GM23248 (cell line): Measurements from ENCODE around the gene LPCAT2. TPM values are rescaled to one million over a fixed set of nuclear protein-coding genes. Genes with fewer than 3 reads are reported as not detected.

Source experiments
- DNase-seq: peaks from one replicate; pipeline ENCODE4 v3.0.0-alpha.2; 2015
- H2AFZ ChIP-seq: fragments of 200-600 bp; sonication (generic); 2 replicates; pipeline ENCODE4 v1.6.1; 2016; ENCODE audit warnings: antibody characterized with exemption
- H3F3A ChIP-seq: fragments of 200-600 bp; sonication (generic); 2 replicates; pipeline ENCODE4 v1.6.1; 2016; ENCODE audit warnings: mild to moderate bottlenecking, antibody characterized with exemption, mixed run types; ENCODE audit not compliant: insufficient read depth
- H3K27ac ChIP-seq: fragments of 200-600 bp; sonication (generic); 2 replicates; pipeline ENCODE4 v1.5.1; 2016; ENCODE audit warnings: mild to moderate bottlenecking
- H3K27me3 ChIP-seq: fragments of 200-600 bp; sonication (generic); replicated peaks from 2 replicates; pipeline ENCODE4 v1.6.1; 2016; ENCODE audit warnings: mild to moderate bottlenecking; ENCODE audit not compliant: insufficient read depth
- H3K36me3 ChIP-seq: fragments of 200-600 bp; sonication (generic); 2 replicates; pipeline ENCODE4 v1.6.1; 2016; ENCODE audit warnings: low read depth, mild to moderate bottlenecking
- H3K4me1 ChIP-seq: fragments of 200-600 bp; sonication (generic); 2 replicates; pipeline ENCODE4 v1.6.1; 2016; ENCODE audit warnings: mild to moderate bottlenecking; ENCODE audit not compliant: insufficient read depth
- H3K4me2 ChIP-seq: fragments of 200-600 bp; sonication (generic); one replicate; pipeline ENCODE4 v1.6.1; 2016; ENCODE audit warnings: mild to moderate bottlenecking; ENCODE audit not compliant: unreplicated experiment
- H3K4me3 ChIP-seq: fragments of 200-600 bp; sonication (generic); 2 replicates; pipeline ENCODE4 v1.5.1; 2016; ENCODE audit warnings: mild to moderate bottlenecking
- H3K79me2 ChIP-seq: fragments of 200-600 bp; sonication (generic); 2 replicates; pipeline ENCODE4 v1.6.1; 2016; ENCODE audit warnings: mild to moderate bottlenecking; ENCODE audit not compliant: insufficient read depth
- H3K9ac ChIP-seq: fragments of 200-600 bp; sonication (generic); 2 replicates; pipeline ENCODE4 v1.6.1; 2016; ENCODE audit warnings: mild to moderate bottlenecking
- H3K9me2 ChIP-seq: fragments of 200-600 bp; sonication (generic); 2 replicates; pipeline ENCODE4 v1.6.1; 2016; ENCODE audit warnings: mixed run types, mild to moderate bottlenecking, moderate library complexity; ENCODE audit not compliant: insufficient read depth
- H3K9me3 ChIP-seq: fragments of 200-600 bp; sonication (generic); one replicate; pipeline ENCODE4 v1.6.1; 2017; ENCODE audit warnings: low read depth
- H4K20me1 ChIP-seq: fragments of 200-600 bp; sonication (generic); 2 replicates; pipeline ENCODE4 v1.6.0; 2016; ENCODE audit not compliant: insufficient read depth
- EZH2 ChIP-seq: fragments of 200-600 bp; sonication (generic); IDR thresholded peaks from 2 replicates; pipeline ENCODE4 v1.6.1; 2018; ENCODE audit warnings: antibody characterized with exemption, mild to moderate bottlenecking; ENCODE audit not compliant: insufficient read depth, poor library complexity, severe bottlenecking
- EZH2phosphoT487 ChIP-seq: fragments of 200-600 bp; sonication (generic); IDR thresholded peaks from 2 replicates; pipeline ENCODE4 v1.6.1; 2018; ENCODE audit warnings: antibody characterized with exemption, moderate library complexity, mild to moderate bottlenecking, low read depth; ENCODE audit not compliant: insufficient read depth
- WGBS, 2 experiments: methylation state at CpG; one replicate each; pipeline ENCODE4 v1.1.6; 2015 to 2017; ENCODE audit warnings: low lambda C conversion rate in 2 of 2, low coverage in 1 of 2; ENCODE audit errors: missing lambda C conversion rate in 2 of 2; 5-methylcytosine and 5-hydroxymethylcytosine counted together
- in situ Hi-C: fragments of 300-500 bp; cut with MboI; formaldehyde crosslinking; loops from 2 replicates; pipeline ENCODE4 v1.15.0; 2020
- polyA plus RNA-seq: library from polyadenylated mRNA; unstranded; fragments of >200 nt; fragmentation: Nextera tagmentation; extraction: Ambion mirVana; gene quantifications from 2 replicates; pipeline ENCODE4 v1.2.1, GENCODE V29; 2016
- total RNA-seq: library from RNA; depleted of rRNA; stranded (reverse); fragments of >200 nt; shearing (Covaris generic); gene quantifications from 2 replicates; pipeline ENCODE4 v1.2.3, GENCODE V29; 2014

LPCAT2 gene
- total and polyA plus RNA-seq, 2 experiments from 2014 or later: 11.4 to 12.4 TPM

DNA sequence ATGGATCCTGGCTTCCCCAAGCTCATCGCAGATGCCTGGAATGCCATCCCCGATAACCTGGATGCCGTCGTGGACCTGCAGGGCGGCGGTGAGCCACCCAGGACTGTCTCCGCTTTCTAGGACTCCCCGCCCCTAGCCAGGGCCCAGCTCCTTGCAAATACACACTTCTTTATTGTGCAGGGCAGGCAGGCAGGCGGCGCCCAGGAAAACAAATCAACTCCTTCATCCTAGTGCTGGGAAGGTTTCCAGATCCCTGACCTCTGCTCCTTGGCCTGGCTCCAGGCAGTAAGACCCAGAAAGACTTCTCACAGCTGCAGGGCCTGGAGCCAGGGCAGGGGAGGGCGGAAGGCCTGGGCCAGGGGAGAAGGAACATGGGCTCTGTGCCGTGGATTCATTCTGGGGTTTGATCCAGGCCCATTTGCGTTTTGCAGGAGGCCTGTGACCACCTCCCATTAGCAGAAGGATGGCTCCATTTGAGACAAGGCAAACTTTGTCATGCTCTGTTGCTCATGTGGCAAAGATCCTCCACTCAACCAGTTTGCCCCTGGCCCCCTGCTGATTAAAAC, 6.0 kb upstream of the LPCAT2 start:
- no peak overlapping the region for H2AFZ ChIP-seq
- in situ Hi-C loops: no loop called here
- peak overlapping the region; percentile 26 for H3K4me2 ChIP-seq
- H3K27ac ChIP-seq: peak overlapping the region; percentile 96
- H4K20me1 ChIP-seq: no peaks in the 10 kb centered on the region
- H3K9me3 ChIP-seq: no peaks in the 10 kb centered on the region
- H3F3A ChIP-seq: peaks cover 86% of the 10 kb centered on the region
- no peak for TF ChIP-seq EZH2phosphoT487
- no peak for TF ChIP-seq EZH2
- peaks cover 76% of the 10 kb centered on the region for H3K36me3 ChIP-seq
- no peak overlapping the region for H3K4me3 ChIP-seq
- peak overlapping the region; percentile 50 for H3K9ac ChIP-seq
- peaks cover 50% of the 10 kb centered on the region for H3K4me1 ChIP-seq
- no peaks in the 10 kb centered on the region for H3K9me2 ChIP-seq
- 43 to 49% methylated on average over 13 of the region's 13 CpGs for WGBS, 2 experiments
- H3K27me3 ChIP-seq: no peaks in the 10 kb centered on the region
- peaks cover 14% of the 10 kb centered on the region; the same call in 1 of the 2 replicates for H3K79me2 ChIP-seq
- peak; percentile 40 for DNase-seq

GRCh38 chr16:55503726-55504550, 4.9 kb upstream of the LPCAT2 start:
- Histone ChIP-seq H3K9me2 (no peaks in the 10 kb centered on the region), H3K9me3 (no peaks in the 10 kb centered on the region), H3K27ac (0 out of 2 replicates have a peak overlapping the region, but pooled peaks have one; percentile 96), H3K27me3 (no peaks in the 10 kb centered on the region), H3K4me2 (no peak overlapping the region), H2AFZ (no peak overlapping the region), H3K9ac (0 out of 2 replicates have a peak overlapping the region, but pooled peaks have one; percentile 6), H3K79me2 (peaks cover 14% of the 10 kb centered on the region; the same call in 1 of the 2 replicates), H3F3A (peaks cover 82% of the 10 kb centered on the region), H3K4me1 (peaks cover 40% of the 10 kb centered on the region), H3K36me3 (peaks cover 72% of the 10 kb centered on the region), H3K4me3 (no peak overlapping the region), H4K20me1 (no peaks in the 10 kb centered on the region)
- 93 to 97% methylated on average over 8 of the region's 8 CpGs for WGBS, 2 experiments
- in situ Hi-C loops: no loop called here
- TF ChIP-seq EZH2phosphoT487 (no peak), EZH2 (no peak)
- no peak for DNase-seq

GRCh38 chr16:55505333-55506015, 3.4 kb upstream of the LPCAT2 start:
- no peak overlapping the region for H3K4me2 ChIP-seq
- H3K4me3 ChIP-seq: no peak overlapping the region
- 95 to 96% methylated on average over 10 of the region's 10 CpGs for WGBS, 2 experiments
- peaks cover 14% of the 10 kb centered on the region; the same call in 1 of the 2 replicates for H3K79me2 ChIP-seq
- no peak for TF ChIP-seq EZH2phosphoT487
- TF ChIP-seq EZH2: no peak
- H3K9ac ChIP-seq: no peak overlapping the region
- H4K20me1 ChIP-seq: no peaks in the 10 kb centered on the region
- in situ Hi-C loops: no loop called here
- peaks cover 72% of the 10 kb centered on the region for H3K36me3 ChIP-seq
- peaks cover 34% of the 10 kb centered on the region for H3K4me1 ChIP-seq
- H3K9me2 ChIP-seq: no peaks in the 10 kb centered on the region
- DNase-seq: no peak
- peaks cover 71% of the 10 kb centered on the region for H3F3A ChIP-seq
- no peak overlapping the region for H3K27ac ChIP-seq
- no peaks in the 10 kb centered on the region for H3K27me3 ChIP-seq
- no peak overlapping the region for H2AFZ ChIP-seq
- no peaks in the 10 kb centered on the region for H3K9me3 ChIP-seq

GRCh38 chr16:55506083-55506482, 2.8 kb upstream of the LPCAT2 start:
- Histone ChIP-seq H3K79me2 (peaks cover 14% of the 10 kb centered on the region; the same call in 1 of the 2 replicates), H3K9me3 (no peaks in the 10 kb centered on the region), H2AFZ (no peak overlapping the region), H3K9ac (no peak overlapping the region), H3K4me2 (no peak overlapping the region), H3K9me2 (no peaks in the 10 kb centered on the region), H3K4me1 (peaks cover 27% of the 10 kb centered on the region), H3K27ac (no peak overlapping the region), H3F3A (peaks cover 65% of the 10 kb centered on the region), H3K4me3 (no peak overlapping the region), H3K36me3 (peaks cover 70% of the 10 kb centered on the region), H4K20me1 (no peaks in the 10 kb centered on the region), H3K27me3 (no peaks in the 10 kb centered on the region)
- TF ChIP-seq EZH2phosphoT487: no peak
- no peak for TF ChIP-seq EZH2
- DNase-seq: no peak
- 81 to 83% methylated on average over 7 of the region's 7 CpGs for WGBS, 2 experiments
- in situ Hi-C loops: no loop called here
